HG03175 (cell line): Measurements from ENCODE around the gene ZBTB44.
A peak's percentile ranks its signal among the peaks of the same experiment; 100 is the strongest.
"Not testable (repeated sequence)": the region's sequence is repeated elsewhere in the genome, so short reads cannot be mapped to it uniquely, and the experiment has no call there.

ENCODE experiments used
- ATAC-seq: cut with Tn5 transposase; IDR thresholded peaks from one replicate; pipeline ENCODE4 v1.9.1; 2021; ENCODE audit warnings: mild to moderate bottlenecking, moderate library complexity; ENCODE audit not compliant: unreplicated experiment

Gene ZBTB44

GRCh38 chr11:130314750-130315285 is at the start of gene ZBTB44:
Gene ZBTB44, minus strand, starts transcription at chr11:130314917. Its CDS starts 53,044 bp downstream, at chr11:130261873.
- ATAC-seq = peak; percentile 56

GRCh38 chr11:130359419-130359818 is 44.7 kb upstream of the ZBTB44 start:
- ATAC-seq = no peak

- no peak for ATAC-seq
Measured at GRCh38 chr11:130358398-130358797, 43.7 kb upstream of the ZBTB44 start.

GRCh38 chr11:130347261-130347660 is 32.5 kb upstream of the ZBTB44 start:
- no peak for ATAC-seq

GRCh38 chr11:130344841-130345240 is 30.1 kb upstream of the ZBTB44 start:
- ATAC-seq = no peak

- no peak for ATAC-seq
Measured at GRCh38 chr11:130340671-130341319, 26.1 kb upstream of the ZBTB44 start.

GRCh38 chr11:130338667-130339066 is 23.9 kb upstream of the ZBTB44 start:
- ATAC-seq = no peak

- ATAC-seq = no peak
Measured at GRCh38 chr11:130337281-130338089, 22.8 kb upstream of the ZBTB44 start.

- ATAC-seq = not testable (repeated sequence)
Measured at GRCh38 chr11:130331397-130331796, 16.7 kb upstream of the ZBTB44 start.

GRCh38 chr11:130330101-130330684 is 15.5 kb upstream of the ZBTB44 start:
- ATAC-seq = no peak

GRCh38 chr11:130328420-130328819 is 13.7 kb upstream of the ZBTB44 start:
- ATAC-seq = no peak

- ATAC-seq = no peak
Measured at GRCh38 chr11:130327716-130328115, 13.0 kb upstream of the ZBTB44 start.

GRCh38 chr11:130325691-130326090 is 11.0 kb upstream of the ZBTB44 start:
- ATAC-seq = no peak

- no peak for ATAC-seq
Measured at GRCh38 chr11:130323452-130324450, 9.0 kb upstream of the ZBTB44 start.

- ATAC-seq = no peak
Measured at GRCh38 chr11:130322126-130322525, 7.4 kb upstream of the ZBTB44 start.

GRCh38 chr11:130318031-130318673 is 3.4 kb upstream of the ZBTB44 start:
- no peak for ATAC-seq

GRCh38 chr11:130315354-130315970 is 745 bp upstream of the ZBTB44 start:
- ATAC-seq = peak; percentile 46

- peak; percentile 43 for ATAC-seq
Measured at GRCh38 chr11:130314184-130314749, 450 bp downstream of the ZBTB44 start.
